Tibial artery (tissue), 4 donors: ENCODE data around the gene CHIC2.
"Not testable (repeated sequence)": the region's sequence is repeated elsewhere in the genome, so short reads cannot be mapped to it uniquely, and the experiment has no call there.

Experiments used
- DNase-seq, 2 donors: peaks; one replicate each; pipeline ENCODE4 v3.0.0-alpha.2; 2019
- H3K27ac ChIP-seq, 2 donors: fragments of 200-600 bp; sonication (generic) in 1 of 2; 1 replicate in 1 of 2; 2 replicates in 1 of 2; pipeline ENCODE4 v1.5.1; 2018 to 2019; ENCODE audit warnings: mild to moderate bottlenecking in 1 of 2
- H3K27me3 ChIP-seq, 2 donors: fragments of 200-600 bp; sonication (generic) in 1 of 2; one replicate each; pipeline versions ENCODE4 v1.5.1 to v1.6.0; 2016 to 2019
- H3K36me3 ChIP-seq, 3 donors: fragments of 200-600 bp; sonication (generic) in 2 of 3; one replicate each; pipeline ENCODE4 v1.5.1; 2016 to 2019; ENCODE audit warnings: mild to moderate bottlenecking in 2 of 3
- H3K4me1 ChIP-seq, 4 donors: fragments of 200-600 bp; sonication (generic) in 2 of 4; 1 replicate in 3 of 4; 2 replicates in 1 of 4; pipeline ENCODE4 v1.5.1; 2016 to 2019
- H3K4me3 ChIP-seq, 2 donors: fragments of 200-600 bp; sonication (generic) in 1 of 2; 1 replicate in 1 of 2; 2 replicates in 1 of 2; pipeline ENCODE4 v1.5.1; 2018 to 2019; ENCODE audit warnings: mild to moderate bottlenecking in 2 of 2
- H3K9me3 ChIP-seq, 3 donors: fragments of 200-600 bp; sonication (generic) in 1 of 3; one replicate each; pipeline ENCODE4 v1.5.1; 2016 to 2019
- CTCF ChIP-seq, 2 experiments: fragments of 200-600 bp in 1 of 2; fragments of 450-650 bp in 1 of 2; IDR thresholded peaks; one replicate each; pipeline ENCODE4 v1.5.1; 2017 to 2019; ENCODE audit warnings: antibody characterized with exemption in 2 of 2, mild to moderate bottlenecking in 1 of 2, moderate library complexity in 1 of 2
- intact Hi-C: fragments of 100-400 bp; cut with DNase I; formaldehyde crosslinking; loops from one replicate; pipeline ENCODE4 v1.15.0; 2023; ENCODE audit warnings: low total_unique reads

Gene CHIC2

GRCh38 chr4:54025582-54025981, 38.8 kb downstream of the CHIC2 start:
- Histone ChIP-seq H3K27ac (no peak overlapping the region), H3K36me3 (no peaks in the 10 kb centered on the region), H3K4me3 (no peak overlapping the region), H3K9me3 (no peaks in the 10 kb centered on the region), H3K27me3 (no peaks in the 10 kb centered on the region), H3K4me1 (peaks cover 0 to 3% (median 0%) of the 10 kb centered on the region in 4 donors)
- DNase-seq: no peak
- TF ChIP-seq CTCF (IDR thresholded peaks at IDR 0.05): no peak
- intact Hi-C loops: no loop called here

GRCh38 chr4:54023019-54023418, 41.4 kb downstream of the CHIC2 start:
- H3K27me3 ChIP-seq, H3K27ac ChIP-seq, H3K36me3 ChIP-seq, H3K4me1 ChIP-seq, H3K9me3 ChIP-seq, H3K4me3 ChIP-seq, DNase-seq, intact Hi-C loops: not testable (repeated sequence)

- no peaks in the 10 kb centered on the region for H3K27me3 ChIP-seq
- no peak for TF ChIP-seq CTCF (IDR thresholded peaks at IDR 0.05)
- no peak overlapping the region for H3K27ac ChIP-seq
- peaks cover 0 to 3% (median 0%) of the 10 kb centered on the region in 4 donors for H3K4me1 ChIP-seq
- no peak overlapping the region for H3K4me3 ChIP-seq
- H3K36me3 ChIP-seq: no peaks in the 10 kb centered on the region
- intact Hi-C loops: no loop called here
- no peaks in the 10 kb centered on the region for H3K9me3 ChIP-seq
- DNase-seq: no peak
Observed at GRCh38 chr4:54017974-54018373, 46.4 kb downstream of the CHIC2 start.

GRCh38 chr4:54017308-54017707, 47.1 kb downstream of the CHIC2 start:
- Histone ChIP-seq H3K27ac (no peak overlapping the region), H3K4me1 (peaks cover 0 to 3% (median 0%) of the 10 kb centered on the region in 4 donors), H3K4me3 (no peak overlapping the region), H3K9me3 (no peaks in the 10 kb centered on the region), H3K36me3 (no peaks in the 10 kb centered on the region), H3K27me3 (no peaks in the 10 kb centered on the region)
- intact Hi-C loops: no loop called here
- TF ChIP-seq CTCF (IDR thresholded peaks at IDR 0.05): no peak
- DNase-seq: no peak

- intact Hi-C loops: no loop called here
- no peak overlapping the region for H3K4me3 ChIP-seq
- no peak overlapping the region for H3K27ac ChIP-seq
- no peak for TF ChIP-seq CTCF (IDR thresholded peaks at IDR 0.05)
- DNase-seq: no peak
- no peaks in the 10 kb centered on the region for H3K9me3 ChIP-seq
- no peaks in the 10 kb centered on the region for H3K4me1 ChIP-seq
- H3K27me3 ChIP-seq: no peaks in the 10 kb centered on the region
- H3K36me3 ChIP-seq: no peaks in the 10 kb centered on the region
Observed at GRCh38 chr4:54016504-54016903, 47.9 kb downstream of the CHIC2 start.

GRCh38 chr4:54015423-54016030, 48.9 kb downstream of the CHIC2 start:
- no peak for DNase-seq
- TF ChIP-seq CTCF (IDR thresholded peaks at IDR 0.05): no peak
- no peaks in the 10 kb centered on the region for H3K4me1 ChIP-seq
- H3K27ac ChIP-seq: no peak overlapping the region
- H3K9me3 ChIP-seq: no peaks in the 10 kb centered on the region
- no peaks in the 10 kb centered on the region for H3K36me3 ChIP-seq
- no peaks in the 10 kb centered on the region for H3K27me3 ChIP-seq
- no peak overlapping the region for H3K4me3 ChIP-seq
- intact Hi-C loops: no loop called here
